Neural cell (in vitro differentiated cells): Measurements from ENCODE around the gene CPT2. TPM values are rescaled to one million over a fixed set of nuclear protein-coding genes. Genes with fewer than 3 reads are reported as not detected.

Experiments used
- H2AFZ ChIP-seq: fragments of 200-600, 300-800 bp; sonication (generic), shearing (Covaris generic); 2 replicates; pipeline ENCODE4 v1.6.0; 2014; ENCODE audit warnings: low read depth, mild to moderate bottlenecking, antibody characterized with exemption, low read length, moderate library complexity
- H3F3A ChIP-seq: fragments of 200-600 bp; shearing (Covaris generic); 2 replicates; pipeline ENCODE4 v1.6.1; 2016; ENCODE audit warnings: mild to moderate bottlenecking, moderate library complexity, mixed read lengths, antibody characterized with exemption, low read length; ENCODE audit not compliant: insufficient read depth, poor library complexity, severe bottlenecking
- H3K27ac ChIP-seq: fragments of 200-600, 300-800 bp; sonication (generic), shearing (Covaris generic); 2 replicates; pipeline ENCODE4 v1.5.1; 2014; ENCODE audit warnings: mild to moderate bottlenecking, low read length, moderate library complexity
- H3K27me3 ChIP-seq: fragments of 300-800, 200-600 bp; sonication (generic), shearing (Covaris generic); 2 replicates; pipeline ENCODE4 v1.6.0; 2014; ENCODE audit warnings: mild to moderate bottlenecking, low read depth, low read length, moderate library complexity; ENCODE audit not compliant: insufficient read depth
- H3K36me3 ChIP-seq: fragments of 300-800, 200-600 bp; sonication (generic), shearing (Covaris generic); 2 replicates; pipeline ENCODE4 v1.5.1; 2014; ENCODE audit warnings: mild to moderate bottlenecking, antibody characterized with exemption, low read length, moderate library complexity; ENCODE audit not compliant: insufficient read depth
- H3K4me2 ChIP-seq: fragments of 300-800, 200-600 bp; sonication (generic), shearing (Covaris generic); 2 replicates; pipeline ENCODE4 v1.6.0; 2014; ENCODE audit warnings: mild to moderate bottlenecking, low read length
- H3K4me3 ChIP-seq: fragments of 300-800, 200-600 bp; sonication (generic), shearing (Covaris generic); 2 replicates; pipeline ENCODE4 v1.5.1; 2014; ENCODE audit warnings: mild to moderate bottlenecking, low read length, moderate library complexity
- H3K79me2 ChIP-seq: fragments of 200-600 bp; shearing (Covaris generic); replicated peaks from 2 replicates; pipeline ENCODE4 v1.6.0; 2014; ENCODE audit warnings: mild to moderate bottlenecking, low read length, moderate library complexity; ENCODE audit not compliant: insufficient read depth
- H3K9ac ChIP-seq: fragments of 300-800, 200-600 bp; sonication (generic), shearing (Covaris generic); 2 replicates; pipeline ENCODE4 v1.6.1; 2016; ENCODE audit warnings: mild to moderate bottlenecking, low read length, mixed read lengths
- H3K9me2 ChIP-seq: fragments of 200-600 bp; shearing (Covaris generic); 2 replicates; pipeline ENCODE4 v1.6.1; 2016; ENCODE audit warnings: mild to moderate bottlenecking, low read length, mixed read lengths; ENCODE audit not compliant: insufficient read depth
- H3K9me3 ChIP-seq: fragments of 200-600, 300-800 bp; sonication (generic), shearing (Covaris generic); 2 replicates; pipeline ENCODE4 v1.6.1; 2016; ENCODE audit warnings: mild to moderate bottlenecking, mixed run types, low read length, moderate library complexity, mixed read lengths
- H4K20me1 ChIP-seq: fragments of 200-600 bp; shearing (Covaris generic); 2 replicates; pipeline ENCODE4 v1.6.1; 2016; ENCODE audit warnings: mild to moderate bottlenecking, mixed run types; ENCODE audit not compliant: insufficient read depth
- EP300 ChIP-seq: fragments of 450-650 bp; conservative IDR thresholded peaks from 2 replicates; pipeline ENCODE4 v1.6.1; 2014; ENCODE audit warnings: antibody characterized with exemption, mild to moderate bottlenecking, moderate library complexity; ENCODE audit not compliant: poor library complexity, severe bottlenecking
- EZH2 ChIP-seq: fragments of 200-600, 300-800 bp; shearing (Covaris generic), sonication (generic); IDR thresholded peaks from 2 replicates; pipeline ENCODE4 v1.6.1; 2014; ENCODE audit warnings: antibody characterized with exemption, low read length, borderline replicate concordance, mild to moderate bottlenecking; ENCODE audit not compliant: insufficient read depth, poor library complexity, severe bottlenecking
- MXI1 ChIP-seq: fragments of 450-650 bp; conservative IDR thresholded peaks from 2 replicates; pipeline ENCODE4 v1.6.1; 2014; ENCODE audit warnings: antibody characterized with exemption, mild to moderate bottlenecking; ENCODE audit not compliant: poor library complexity, severe bottlenecking
- POLR2AphosphoS5 ChIP-seq: IDR thresholded peaks from 2 replicates; pipeline ENCODE4 v1.6.1; 2012
- RAD21 ChIP-seq: fragments of 450-650 bp; conservative IDR thresholded peaks from 2 replicates; pipeline ENCODE4 v1.6.1; 2014; ENCODE audit warnings: antibody characterized with exemption, mild to moderate bottlenecking, moderate library complexity
- SMC3 ChIP-seq: fragments of 450-650 bp; conservative IDR thresholded peaks from 2 replicates; pipeline ENCODE4 v1.6.1; 2014; ENCODE audit warnings: antibody characterized with exemption, mild to moderate bottlenecking, moderate library complexity; ENCODE audit not compliant: poor library complexity
- TAF1 ChIP-seq: IDR thresholded peaks from 2 replicates; pipeline ENCODE4 v1.6.1; 2012; ENCODE audit warnings: low read depth
- polyA plus RNA-seq: library from polyadenylated mRNA; depleted of rRNA; stranded (reverse); fragments of >200 nt; gene quantifications from 2 replicates; pipeline ENCODE4 v1.2.3, GENCODE V29; 2014
- TF ChIP-seq, protein P1 (sequence below): fragments of 450-650 bp; IDR thresholded peaks from 2 replicates; pipeline ENCODE4 v1.5.1; 2014; ENCODE audit warnings: antibody characterized with exemption, mild to moderate bottlenecking, moderate library complexity; ENCODE audit not compliant: poor library complexity, severe bottlenecking
- TF ChIP-seq, protein P2 (sequence below): IDR thresholded peaks from 2 replicates; pipeline ENCODE4 v1.6.1; 2012; ENCODE audit warnings: borderline replicate concordance

The CPT2 gene
- polyA plus RNA-seq, 1 donor from 2014 or later, result 5.3 TPM

DNA sequence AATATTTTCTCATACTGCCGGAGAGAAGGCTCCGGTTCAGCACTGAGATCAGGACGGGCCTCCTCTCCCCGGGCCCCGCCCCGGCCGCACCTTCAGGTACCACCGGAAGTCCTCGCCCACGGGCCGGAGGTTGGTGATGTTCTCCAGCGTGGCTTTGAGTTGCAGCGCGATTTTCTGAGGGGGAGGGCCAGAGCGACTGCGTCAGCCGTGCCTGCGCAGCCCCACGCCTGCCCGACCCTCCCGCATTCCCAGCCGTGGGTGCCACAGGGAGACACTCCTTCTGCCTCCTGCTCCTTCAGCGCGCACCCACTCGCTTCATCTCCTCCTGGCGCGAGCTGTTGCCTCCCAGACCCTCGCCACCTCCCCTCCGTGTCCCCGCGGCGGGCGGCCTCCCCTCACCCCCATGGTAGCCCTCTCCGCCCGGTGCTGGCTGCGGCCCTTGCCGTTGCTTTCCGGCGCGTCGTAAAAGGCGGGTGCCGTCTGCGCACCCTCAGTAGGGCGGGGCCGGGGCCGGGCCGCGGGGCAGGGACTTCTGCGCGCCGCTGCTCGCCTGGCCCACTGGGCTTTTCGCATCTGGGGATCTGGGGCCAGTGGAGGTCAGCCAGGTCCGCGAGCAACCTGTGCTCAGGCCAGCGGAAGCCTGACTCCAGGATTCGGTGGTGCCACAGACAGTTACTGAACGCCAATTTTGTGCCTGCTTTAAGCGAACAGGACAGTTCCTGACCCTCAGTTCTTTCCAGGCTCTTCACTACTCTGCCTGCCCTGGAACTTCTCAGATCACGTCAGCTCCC, 23.7 kb downstream of the CPT2 start, which contains the start of gene CZIB:
TSS of gene CZIB (minus strand) at position 464 of the 791 bp plus-strand sequence. CDS start at position 405, 59 bp downstream.
- no peaks in the 10 kb centered on the region for H3K36me3 ChIP-seq
- peak within 1 kb of the TSS; percentile 81 for H3K4me3 ChIP-seq
- no peaks in the 10 kb centered on the region for H3F3A ChIP-seq
- H3K9ac ChIP-seq, result peak within 1 kb of the TSS; percentile 95
- H3K27ac ChIP-seq, result peak within 1 kb of the TSS; percentile 96
- no peaks in the 10 kb centered on the region for H3K9me3 ChIP-seq
- no peaks in the 10 kb centered on the region for H3K9me2 ChIP-seq
- peak within 1 kb of the TSS; percentile 87 for H3K4me2 ChIP-seq
- no peaks in the 10 kb centered on the region for H3K27me3 ChIP-seq
- TF ChIP-seq, protein P1, sequence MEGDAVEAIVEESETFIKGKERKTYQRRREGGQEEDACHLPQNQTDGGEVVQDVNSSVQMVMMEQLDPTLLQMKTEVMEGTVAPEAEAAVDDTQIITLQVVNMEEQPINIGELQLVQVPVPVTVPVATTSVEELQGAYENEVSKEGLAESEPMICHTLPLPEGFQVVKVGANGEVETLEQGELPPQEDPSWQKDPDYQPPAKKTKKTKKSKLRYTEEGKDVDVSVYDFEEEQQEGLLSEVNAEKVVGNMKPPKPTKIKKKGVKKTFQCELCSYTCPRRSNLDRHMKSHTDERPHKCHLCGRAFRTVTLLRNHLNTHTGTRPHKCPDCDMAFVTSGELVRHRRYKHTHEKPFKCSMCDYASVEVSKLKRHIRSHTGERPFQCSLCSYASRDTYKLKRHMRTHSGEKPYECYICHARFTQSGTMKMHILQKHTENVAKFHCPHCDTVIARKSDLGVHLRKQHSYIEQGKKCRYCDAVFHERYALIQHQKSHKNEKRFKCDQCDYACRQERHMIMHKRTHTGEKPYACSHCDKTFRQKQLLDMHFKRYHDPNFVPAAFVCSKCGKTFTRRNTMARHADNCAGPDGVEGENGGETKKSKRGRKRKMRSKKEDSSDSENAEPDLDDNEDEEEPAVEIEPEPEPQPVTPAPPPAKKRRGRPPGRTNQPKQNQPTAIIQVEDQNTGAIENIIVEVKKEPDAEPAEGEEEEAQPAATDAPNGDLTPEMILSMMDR, result no peak
- TF ChIP-seq MXI1 (peak; percentile 94), RAD21 (peak; percentile 38), SMC3 (peak; percentile 45), TAF1 (peak; percentile 60), POLR2AphosphoS5 (peak; percentile 98), EP300 (peak; percentile 63), EZH2 (no peak)
- TF ChIP-seq, protein P2, sequence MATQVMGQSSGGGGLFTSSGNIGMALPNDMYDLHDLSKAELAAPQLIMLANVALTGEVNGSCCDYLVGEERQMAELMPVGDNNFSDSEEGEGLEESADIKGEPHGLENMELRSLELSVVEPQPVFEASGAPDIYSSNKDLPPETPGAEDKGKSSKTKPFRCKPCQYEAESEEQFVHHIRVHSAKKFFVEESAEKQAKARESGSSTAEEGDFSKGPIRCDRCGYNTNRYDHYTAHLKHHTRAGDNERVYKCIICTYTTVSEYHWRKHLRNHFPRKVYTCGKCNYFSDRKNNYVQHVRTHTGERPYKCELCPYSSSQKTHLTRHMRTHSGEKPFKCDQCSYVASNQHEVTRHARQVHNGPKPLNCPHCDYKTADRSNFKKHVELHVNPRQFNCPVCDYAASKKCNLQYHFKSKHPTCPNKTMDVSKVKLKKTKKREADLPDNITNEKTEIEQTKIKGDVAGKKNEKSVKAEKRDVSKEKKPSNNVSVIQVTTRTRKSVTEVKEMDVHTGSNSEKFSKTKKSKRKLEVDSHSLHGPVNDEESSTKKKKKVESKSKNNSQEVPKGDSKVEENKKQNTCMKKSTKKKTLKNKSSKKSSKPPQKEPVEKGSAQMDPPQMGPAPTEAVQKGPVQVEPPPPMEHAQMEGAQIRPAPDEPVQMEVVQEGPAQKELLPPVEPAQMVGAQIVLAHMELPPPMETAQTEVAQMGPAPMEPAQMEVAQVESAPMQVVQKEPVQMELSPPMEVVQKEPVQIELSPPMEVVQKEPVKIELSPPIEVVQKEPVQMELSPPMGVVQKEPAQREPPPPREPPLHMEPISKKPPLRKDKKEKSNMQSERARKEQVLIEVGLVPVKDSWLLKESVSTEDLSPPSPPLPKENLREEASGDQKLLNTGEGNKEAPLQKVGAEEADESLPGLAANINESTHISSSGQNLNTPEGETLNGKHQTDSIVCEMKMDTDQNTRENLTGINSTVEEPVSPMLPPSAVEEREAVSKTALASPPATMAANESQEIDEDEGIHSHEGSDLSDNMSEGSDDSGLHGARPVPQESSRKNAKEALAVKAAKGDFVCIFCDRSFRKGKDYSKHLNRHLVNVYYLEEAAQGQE, result peak; percentile 62
- H3K79me2 ChIP-seq, result peaks cover 8% of the 10 kb centered on the region
- H2AFZ ChIP-seq, result peak within 1 kb of the TSS; percentile 77
- H4K20me1 ChIP-seq, result no peaks in the 10 kb centered on the region

DNA sequence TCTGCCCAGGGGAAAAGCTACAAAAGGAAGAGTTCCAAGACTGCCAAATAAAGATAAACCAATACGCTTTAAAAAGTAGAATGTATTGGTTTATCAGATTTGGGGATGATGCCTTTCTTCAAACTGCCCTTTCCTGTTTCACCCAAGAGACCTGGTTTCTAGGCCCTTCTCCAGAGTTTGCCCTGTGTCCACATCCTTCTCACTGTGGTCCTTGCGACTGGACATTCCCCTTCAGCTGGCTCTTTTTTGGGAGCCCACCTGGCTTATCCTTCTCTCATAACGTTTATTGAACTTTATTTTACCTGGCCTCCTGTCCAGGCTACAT, 24.3 kb downstream of the CPT2 start:
- H3K4me2 ChIP-seq, result peak overlapping the region; percentile 43
- TF ChIP-seq EP300 (no peak), POLR2AphosphoS5 (no peak)
- no peaks in the 10 kb centered on the region for H3K9me3 ChIP-seq
- no peaks in the 10 kb centered on the region for H3K27me3 ChIP-seq
- H3K27ac ChIP-seq, result peak overlapping the region; percentile 96
- peak overlapping the region; percentile 81 for H3K4me3 ChIP-seq
- H3K9ac ChIP-seq, result peak overlapping the region; percentile 95
- H3K79me2 ChIP-seq, result peaks cover 8% of the 10 kb centered on the region
- no peaks in the 10 kb centered on the region for H3F3A ChIP-seq
- H3K9me2 ChIP-seq, result no peaks in the 10 kb centered on the region
- no peaks in the 10 kb centered on the region for H3K36me3 ChIP-seq
- peak overlapping the region; percentile 77 for H2AFZ ChIP-seq
- H4K20me1 ChIP-seq, result no peaks in the 10 kb centered on the region
